ENCODE measurements around the gene ZC3HAV1. TPM values are rescaled to one million over a fixed set of nuclear protein-coding genes. Genes with fewer than 3 reads are reported as not detected.

Gene ZC3HAV1
- total and polyA plus RNA-seq, 2 of the 4 experiments (the other 2 are of a cell fraction), result 9.9 to 22.4 TPM

GRCh38 chr7:139078911-139079310 is 30.6 kb downstream of the ZC3HAV1 start:
- no peak; the same call in 1 of the 2 replicates for ATAC-seq (ENCODE audit: low read depth)
- Histone ChIP-seq H2BK120ac (ENCODE audit: low read depth, low read length) (no peak overlapping the region), H3K4ac (ENCODE audit: low read depth, low read length) (no peak overlapping the region), H3K23ac (ENCODE audit: low read depth, low read length) (no peak overlapping the region), H3K14ac (replicated peaks; ENCODE audit: low read depth, low read length) (no peak overlapping the region), H3K9me3 (ENCODE audit: control insufficient read depth, insufficient read depth, low read length) (no peaks in the 10 kb centered on the region), H2AFZ (replicated peaks; ENCODE audit: low read length, poor library complexity) (no peak overlapping the region), H2BK20ac (ENCODE audit: low read depth, low read length) (no peak overlapping the region), H4K8ac (ENCODE audit: low read depth in 2 of 2, low read length in 2 of 2) (no peak overlapping the region), H2AK9ac (replicated peaks; ENCODE audit: low read depth, low read length, poor library complexity) (no peak overlapping the region), H2BK5ac (ENCODE audit: low read depth, low read length, poor library complexity, severe bottlenecking) (no peak overlapping the region), H3K9me1 (ENCODE audit: insufficient read depth, low read length) (peaks cover 4% of the 10 kb centered on the region), H3K36me3 (ENCODE audit: control insufficient read depth, insufficient read depth, low read length) (peaks cover 27% of the 10 kb centered on the region), H4K20me1 (ENCODE audit: insufficient read depth, low read length) (no peaks in the 10 kb centered on the region), H3K18ac (ENCODE audit: low read depth, low read length) (no peak overlapping the region), H3K27ac (ENCODE audit: insufficient read depth, low read length) (no peak overlapping the region), H3K4me3 (ENCODE audit: insufficient read depth, low read depth, low read length) (no peak overlapping the region), H3K9ac (ENCODE audit: low read depth, low read length) (no peak overlapping the region), H4K91ac (ENCODE audit: insufficient read depth, low read depth, low read length) (no peak overlapping the region), H2AK5ac (ENCODE audit: low read depth, low read length) (no peak overlapping the region), H3K79me1 (ENCODE audit: low read depth in 1 of 2, low read length in 2 of 2) (peaks cover 0 to 10% of the 10 kb centered on the region in 2 experiments; a peak in 1 of 4 replicates), H3K27me3 (ENCODE audit: control insufficient read depth, insufficient read depth, low read length) (no peaks in the 10 kb centered on the region), H3K56ac (ENCODE audit: extremely low read depth, insufficient read depth, low read length) (no peak overlapping the region), H3K4me2 (ENCODE audit: low read depth, low read length) (no peak overlapping the region), H2BK15ac (ENCODE audit: low read depth, low read length) (no peak overlapping the region), H4K5ac (ENCODE audit: low read depth, low read length) (no peak overlapping the region), H3K4me1 (ENCODE audit: control insufficient read depth, insufficient read depth, low read length) (peaks cover 2% of the 10 kb centered on the region; the same call in 1 of the 2 replicates)
- CTCF ChIA-PET, result interaction anchor here (0.7 kb wide), 1 partner anchor 241 kb away, joined by 3 read pairs; no protein-coding TSS in a partner anchor
- BruUV-seq (replicated peaks), result no TSS peak
- in situ Hi-C loops (cut with MboI; ENCODE audit: low sequenced_read_pairs), result loop anchor here (10.0 kb wide), 1 partner anchor 194 kb away; no protein-coding TSS in a partner anchor
- POLR2A ChIA-PET (ENCODE audit: unreplicated experiment), result no interaction called here
- dilution Hi-C loops (cut with HindIII; ENCODE audit: low sequenced_read_pairs, unreplicated experiment), result no loop called here
- no peak for DNase-seq
- TF ChIP-seq, protein P1, sequence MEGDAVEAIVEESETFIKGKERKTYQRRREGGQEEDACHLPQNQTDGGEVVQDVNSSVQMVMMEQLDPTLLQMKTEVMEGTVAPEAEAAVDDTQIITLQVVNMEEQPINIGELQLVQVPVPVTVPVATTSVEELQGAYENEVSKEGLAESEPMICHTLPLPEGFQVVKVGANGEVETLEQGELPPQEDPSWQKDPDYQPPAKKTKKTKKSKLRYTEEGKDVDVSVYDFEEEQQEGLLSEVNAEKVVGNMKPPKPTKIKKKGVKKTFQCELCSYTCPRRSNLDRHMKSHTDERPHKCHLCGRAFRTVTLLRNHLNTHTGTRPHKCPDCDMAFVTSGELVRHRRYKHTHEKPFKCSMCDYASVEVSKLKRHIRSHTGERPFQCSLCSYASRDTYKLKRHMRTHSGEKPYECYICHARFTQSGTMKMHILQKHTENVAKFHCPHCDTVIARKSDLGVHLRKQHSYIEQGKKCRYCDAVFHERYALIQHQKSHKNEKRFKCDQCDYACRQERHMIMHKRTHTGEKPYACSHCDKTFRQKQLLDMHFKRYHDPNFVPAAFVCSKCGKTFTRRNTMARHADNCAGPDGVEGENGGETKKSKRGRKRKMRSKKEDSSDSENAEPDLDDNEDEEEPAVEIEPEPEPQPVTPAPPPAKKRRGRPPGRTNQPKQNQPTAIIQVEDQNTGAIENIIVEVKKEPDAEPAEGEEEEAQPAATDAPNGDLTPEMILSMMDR (conservative IDR thresholded peaks at IDR 0.05; ENCODE audit: low read depth, low read length), result no peak
- TF ChIP-seq RAD21 (IDR thresholded peaks at IDR 0.05; ENCODE audit: low read length) (no peak), NFE2L2 (IDR thresholded peaks at IDR 0.05; ENCODE audit: low read depth, low read length) (no peak)
- WGBS, 2 experiments (ENCODE audit: extremely low coverage in 2 of 2, insufficient read length in 1 of 2), result no CpG with 5 or more reads among the region's 1 CpG
- intact Hi-C loops (cut with micrococcal nuclease), result no loop called here
